OCI-LY1 (cell line): ENCODE measurements around the gene RASSF8.
"Not testable (repeated sequence)": the region's sequence is repeated elsewhere in the genome, so short reads cannot be mapped to it uniquely, and the experiment has no call there.

ENCODE experiments used
- EZH2 ChIP-seq: fragments of 200-600 bp; sonication (generic), shearing (Covaris generic); IDR thresholded peaks from 2 replicates; pipeline ENCODE4 v1.8.0; 2017; ENCODE audit warnings: borderline replicate concordance, mixed run types, mild to moderate bottlenecking, antibody characterized with exemption, low read length, moderate library complexity, mixed read lengths
- TF ChIP-seq, protein P1 (sequence below): fragments of 200-600 bp; sonication (generic), shearing (Covaris generic); IDR thresholded peaks from 2 replicates; pipeline ENCODE4 v1.5.1; 2017; ENCODE audit warnings: mild to moderate bottlenecking, antibody characterized with exemption, low read length, moderate library complexity, mixed read lengths

DNA sequence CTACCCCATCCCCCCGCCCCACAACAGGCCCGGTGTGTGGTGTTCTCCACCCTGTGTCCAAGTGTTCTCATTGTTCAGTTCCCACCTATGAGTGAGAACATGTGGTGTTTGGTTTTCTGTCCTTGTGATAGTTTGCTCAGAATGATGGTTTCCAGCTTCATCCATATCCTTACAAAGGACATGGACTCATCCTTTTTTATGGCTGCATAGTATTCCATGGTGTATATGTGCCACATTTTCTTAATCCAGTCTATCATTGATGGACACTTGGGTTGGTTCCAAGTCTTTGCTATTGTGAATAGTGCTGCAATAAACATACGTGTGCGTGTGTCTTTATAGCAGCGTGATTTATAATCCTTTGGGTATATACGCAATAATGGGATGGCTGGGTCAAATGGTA lies 98.8 kb downstream of the RASSF8 start:
- TF ChIP-seq, protein P1, sequence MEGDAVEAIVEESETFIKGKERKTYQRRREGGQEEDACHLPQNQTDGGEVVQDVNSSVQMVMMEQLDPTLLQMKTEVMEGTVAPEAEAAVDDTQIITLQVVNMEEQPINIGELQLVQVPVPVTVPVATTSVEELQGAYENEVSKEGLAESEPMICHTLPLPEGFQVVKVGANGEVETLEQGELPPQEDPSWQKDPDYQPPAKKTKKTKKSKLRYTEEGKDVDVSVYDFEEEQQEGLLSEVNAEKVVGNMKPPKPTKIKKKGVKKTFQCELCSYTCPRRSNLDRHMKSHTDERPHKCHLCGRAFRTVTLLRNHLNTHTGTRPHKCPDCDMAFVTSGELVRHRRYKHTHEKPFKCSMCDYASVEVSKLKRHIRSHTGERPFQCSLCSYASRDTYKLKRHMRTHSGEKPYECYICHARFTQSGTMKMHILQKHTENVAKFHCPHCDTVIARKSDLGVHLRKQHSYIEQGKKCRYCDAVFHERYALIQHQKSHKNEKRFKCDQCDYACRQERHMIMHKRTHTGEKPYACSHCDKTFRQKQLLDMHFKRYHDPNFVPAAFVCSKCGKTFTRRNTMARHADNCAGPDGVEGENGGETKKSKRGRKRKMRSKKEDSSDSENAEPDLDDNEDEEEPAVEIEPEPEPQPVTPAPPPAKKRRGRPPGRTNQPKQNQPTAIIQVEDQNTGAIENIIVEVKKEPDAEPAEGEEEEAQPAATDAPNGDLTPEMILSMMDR, result not testable (repeated sequence)
- not testable (repeated sequence) for TF ChIP-seq EZH2
